ENCODE measurements around the gene OBSCN.

The OBSCN gene

DNA sequence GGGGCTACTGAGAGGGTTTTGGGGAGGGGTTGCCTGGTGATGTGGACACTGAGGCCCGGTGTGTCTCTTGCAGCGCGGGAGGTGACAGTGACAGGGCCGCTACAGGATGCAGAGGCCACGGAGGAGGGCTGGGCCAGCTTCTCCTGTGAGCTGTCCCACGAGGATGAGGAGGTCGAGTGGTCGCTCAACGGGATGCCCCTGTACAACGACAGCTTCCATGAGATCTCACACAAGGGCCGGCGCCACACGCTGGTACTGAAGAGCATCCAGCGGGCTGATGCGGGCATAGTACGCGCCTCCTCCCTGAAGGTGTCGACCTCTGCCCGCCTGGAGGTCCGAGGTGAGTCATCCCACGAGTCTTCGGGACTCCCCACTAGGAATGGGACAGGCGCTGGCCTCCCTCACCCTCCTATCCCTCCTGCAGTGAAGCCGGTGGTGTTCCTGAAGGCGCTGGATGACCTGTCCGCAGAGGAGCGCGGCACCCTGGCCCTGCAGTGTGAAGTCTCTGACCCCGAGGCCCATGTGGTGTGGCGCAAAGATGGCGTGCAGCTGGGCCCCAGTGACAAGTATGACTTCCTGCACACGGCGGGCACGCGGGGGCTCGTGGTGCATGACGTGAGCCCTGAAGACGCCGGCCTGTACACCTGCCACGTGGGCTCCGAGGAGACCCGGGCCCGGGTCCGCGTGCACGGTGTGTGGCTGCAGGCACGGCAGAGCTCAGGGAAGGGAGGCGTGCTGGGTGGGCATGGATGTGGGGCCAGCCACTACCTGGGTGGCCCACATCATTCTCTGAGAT lies 72.5 kb downstream of the OBSCN start:
- DNase-seq (ENCODE audit: low read depth): no peak

DNA sequence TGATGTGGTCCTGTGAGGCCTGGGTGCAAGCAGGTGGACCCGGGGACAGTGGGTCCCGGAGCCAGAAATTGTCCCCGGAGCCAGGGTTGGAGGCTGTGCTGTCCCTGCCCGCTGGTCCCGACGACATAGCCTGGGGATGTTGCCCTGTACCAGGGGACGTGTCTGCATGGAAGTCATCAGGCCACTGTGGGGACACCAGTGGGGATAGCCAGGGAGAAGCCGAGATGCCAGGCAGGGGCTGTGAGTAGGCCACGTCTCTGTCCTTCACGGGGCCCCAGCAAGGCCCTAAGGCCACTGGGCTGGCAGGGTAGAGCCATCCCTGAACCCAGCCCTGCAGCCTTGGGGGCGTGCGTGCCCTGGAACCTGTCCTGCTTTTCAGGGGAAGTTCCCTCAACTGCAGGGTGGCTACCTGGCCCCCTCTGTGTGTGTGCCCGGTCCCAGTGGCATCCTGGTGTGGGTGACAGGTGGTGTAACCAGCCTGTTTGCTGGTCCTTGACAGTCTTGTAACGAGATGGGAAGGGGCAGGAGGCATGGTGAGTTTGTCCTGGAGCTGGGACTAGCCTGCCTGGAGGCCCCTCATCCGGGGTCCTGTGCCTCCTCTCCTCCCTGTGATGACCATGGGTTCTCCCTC lies 73.2 kb downstream of the OBSCN start:
- TF ChIP-seq, protein P1, sequence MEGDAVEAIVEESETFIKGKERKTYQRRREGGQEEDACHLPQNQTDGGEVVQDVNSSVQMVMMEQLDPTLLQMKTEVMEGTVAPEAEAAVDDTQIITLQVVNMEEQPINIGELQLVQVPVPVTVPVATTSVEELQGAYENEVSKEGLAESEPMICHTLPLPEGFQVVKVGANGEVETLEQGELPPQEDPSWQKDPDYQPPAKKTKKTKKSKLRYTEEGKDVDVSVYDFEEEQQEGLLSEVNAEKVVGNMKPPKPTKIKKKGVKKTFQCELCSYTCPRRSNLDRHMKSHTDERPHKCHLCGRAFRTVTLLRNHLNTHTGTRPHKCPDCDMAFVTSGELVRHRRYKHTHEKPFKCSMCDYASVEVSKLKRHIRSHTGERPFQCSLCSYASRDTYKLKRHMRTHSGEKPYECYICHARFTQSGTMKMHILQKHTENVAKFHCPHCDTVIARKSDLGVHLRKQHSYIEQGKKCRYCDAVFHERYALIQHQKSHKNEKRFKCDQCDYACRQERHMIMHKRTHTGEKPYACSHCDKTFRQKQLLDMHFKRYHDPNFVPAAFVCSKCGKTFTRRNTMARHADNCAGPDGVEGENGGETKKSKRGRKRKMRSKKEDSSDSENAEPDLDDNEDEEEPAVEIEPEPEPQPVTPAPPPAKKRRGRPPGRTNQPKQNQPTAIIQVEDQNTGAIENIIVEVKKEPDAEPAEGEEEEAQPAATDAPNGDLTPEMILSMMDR (IDR thresholded peaks at IDR 0.05; ENCODE audit: low read length, missing control alignments): no peak
- no peak for DNase-seq (ENCODE audit: low read depth)
- no peak overlapping the region for H3K4me3 ChIP-seq (replicated peaks; ENCODE audit: low read depth, low read length)

More for the DNA sequence above, 72.5 kb downstream of the OBSCN start:
- TF ChIP-seq, protein P1 (IDR thresholded peaks at IDR 0.05; ENCODE audit: low read length, missing control alignments): no peak
- H3K4me3 ChIP-seq (replicated peaks; ENCODE audit: low read depth, low read length): no peak overlapping the region

DNA sequence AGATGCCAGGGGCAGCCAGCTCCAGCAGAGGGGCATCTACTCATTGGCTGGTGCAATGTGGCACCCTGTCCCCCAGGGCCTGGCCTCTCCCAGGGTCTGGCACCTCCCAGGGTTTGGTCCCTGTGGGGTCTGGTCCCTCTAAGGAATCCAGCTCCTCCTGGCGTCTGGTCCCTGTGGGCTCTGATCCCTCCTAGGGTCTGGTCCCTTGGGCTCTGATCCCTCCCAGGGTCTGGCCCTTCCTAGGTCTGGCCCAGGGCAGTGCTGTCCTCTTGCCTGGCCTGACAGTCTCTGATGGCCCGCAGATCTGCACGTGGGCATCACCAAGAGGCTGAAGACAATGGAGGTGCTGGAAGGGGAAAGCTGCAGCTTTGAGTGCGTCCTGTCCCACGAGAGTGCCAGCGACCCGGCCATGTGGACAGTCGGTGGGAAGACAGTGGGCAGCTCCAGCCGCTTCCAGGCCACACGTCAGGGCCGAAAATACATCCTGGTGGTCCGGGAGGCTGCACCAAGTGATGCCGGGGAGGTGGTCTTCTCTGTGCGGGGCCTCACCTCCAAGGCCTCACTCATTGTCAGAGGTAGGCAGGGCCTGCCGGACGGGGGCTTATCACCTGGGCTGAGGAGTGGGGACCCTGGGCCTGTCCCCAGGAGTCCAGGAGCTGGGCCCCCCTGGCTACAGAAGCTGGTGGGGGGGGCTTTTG lies 73.9 kb downstream of the OBSCN start:
- DNase-seq (ENCODE audit: low read depth): no peak
- no peak overlapping the region for H3K4me3 ChIP-seq (replicated peaks; ENCODE audit: low read depth, low read length)
- TF ChIP-seq, protein P1 (IDR thresholded peaks at IDR 0.05; ENCODE audit: low read length, missing control alignments): no peak

DNA sequence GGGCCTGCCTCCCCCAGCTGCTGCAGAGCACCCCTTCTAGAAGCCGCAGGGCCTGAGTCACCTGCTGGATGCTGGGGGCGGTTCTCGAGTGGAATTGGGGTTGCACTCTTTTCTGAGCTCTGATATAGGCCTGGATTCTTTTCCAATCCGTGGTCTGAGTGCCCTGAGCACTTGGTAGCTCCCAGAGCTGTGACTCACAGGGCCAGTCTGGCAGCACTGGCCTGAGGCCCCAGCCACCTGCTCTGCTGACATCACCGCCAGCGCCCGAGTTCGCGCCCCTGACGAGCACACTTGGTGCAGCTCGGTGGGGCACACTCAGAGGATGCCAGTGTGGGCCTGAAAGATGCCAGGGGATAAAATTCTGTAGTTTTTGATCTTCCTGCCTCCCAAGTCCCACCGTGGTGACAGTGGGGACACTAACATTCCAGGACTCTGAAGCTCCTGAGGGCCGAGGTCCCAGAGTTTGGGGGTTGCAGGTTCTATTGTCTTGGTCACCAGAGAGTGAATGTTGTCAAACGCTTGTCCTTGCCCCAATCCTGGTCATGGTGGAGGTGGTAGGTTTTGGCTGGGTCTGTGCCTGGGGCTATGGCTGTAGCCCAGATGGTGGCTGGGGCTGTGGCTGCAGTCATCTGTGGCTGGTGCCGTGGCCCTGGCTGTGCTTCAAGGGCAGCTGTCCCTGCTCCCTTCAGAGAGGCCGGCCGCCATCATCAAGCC lies 74.6 kb downstream of the OBSCN start:
- DNase-seq (ENCODE audit: low read depth): no peak
- TF ChIP-seq, protein P1 (IDR thresholded peaks at IDR 0.05; ENCODE audit: low read length, missing control alignments): no peak
- H3K4me3 ChIP-seq (replicated peaks; ENCODE audit: low read depth, low read length): no peak overlapping the region

DNA sequence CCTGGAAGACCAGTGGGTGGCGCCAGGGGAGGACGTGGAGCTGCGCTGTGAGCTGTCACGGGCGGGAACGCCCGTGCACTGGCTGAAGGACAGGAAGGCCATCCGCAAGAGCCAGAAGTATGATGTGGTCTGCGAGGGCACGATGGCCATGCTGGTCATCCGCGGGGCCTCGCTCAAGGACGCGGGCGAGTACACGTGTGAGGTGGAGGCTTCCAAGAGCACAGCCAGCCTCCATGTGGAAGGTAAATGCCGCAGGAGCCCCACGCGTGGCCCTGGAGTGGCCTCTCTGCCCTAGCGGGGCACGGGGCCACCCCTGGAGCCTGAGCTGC lies 75.2 kb downstream of the OBSCN start:
- TF ChIP-seq, protein P1 (IDR thresholded peaks at IDR 0.05; ENCODE audit: low read length, missing control alignments): no peak
- no peak for DNase-seq (ENCODE audit: low read depth)
- no peak overlapping the region for H3K4me3 ChIP-seq (replicated peaks; ENCODE audit: low read depth, low read length)

DNA sequence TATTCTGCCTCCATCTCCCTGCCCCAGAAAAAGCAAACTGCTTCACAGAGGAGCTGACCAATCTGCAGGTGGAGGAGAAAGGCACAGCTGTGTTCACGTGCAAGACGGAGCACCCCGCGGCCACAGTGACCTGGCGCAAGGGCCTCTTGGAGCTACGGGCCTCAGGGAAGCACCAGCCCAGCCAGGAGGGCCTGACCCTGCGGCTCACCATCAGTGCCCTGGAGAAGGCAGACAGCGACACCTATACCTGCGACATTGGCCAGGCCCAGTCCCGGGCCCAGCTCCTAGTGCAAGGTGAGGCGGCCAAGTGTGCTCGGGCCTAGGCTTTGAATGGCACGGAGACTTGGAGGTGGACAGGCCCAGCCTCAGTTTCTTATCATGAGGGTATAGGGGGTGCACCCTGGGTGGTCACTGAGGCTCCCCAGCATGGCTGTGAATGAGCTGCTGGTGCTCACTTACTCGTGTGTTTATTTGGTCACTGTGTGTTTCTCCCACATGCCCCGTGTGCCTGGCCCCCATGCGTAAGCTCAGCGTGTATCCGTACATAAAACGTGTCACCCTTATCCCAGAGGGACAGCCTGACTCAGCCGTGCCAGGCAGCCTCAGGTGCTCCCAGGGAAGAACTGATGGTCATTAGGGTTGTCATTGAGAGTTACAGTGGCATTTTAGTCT lies 75.8 kb downstream of the OBSCN start:
- no peak for DNase-seq (ENCODE audit: low read depth)
- H3K4me3 ChIP-seq (replicated peaks; ENCODE audit: low read depth, low read length): no peak overlapping the region
- TF ChIP-seq, protein P1 (IDR thresholded peaks at IDR 0.05; ENCODE audit: low read length, missing control alignments): no peak
